Keratinocyte (primary cell): ENCODE results near the gene KSR1.

Experiments used
- CTCF ChIP-seq, 3 experiments: IDR thresholded peaks in 1 of 3; conservative IDR thresholded peaks in 1 of 3; optimal IDR thresholded peaks in 1 of 3; 2 replicates in 2 of 3; 3 replicates in 1 of 3; pipeline versions ENCODE3 to v1.5.1; 2011; ENCODE audit warnings: low read length in 3 of 3, mild to moderate bottlenecking in 3 of 3, moderate library complexity in 2 of 3, control low read depth in 1 of 3, inconsistent platforms in 1 of 3; ENCODE audit not compliant: insufficient read depth in 2 of 3; ENCODE audit errors: extremely low read depth in 1 of 3
- EZH2 ChIP-seq: IDR thresholded peaks from one replicate; pipeline ENCODE4 v1.6.1; 2012; ENCODE audit warnings: inconsistent platforms, mild to moderate bottlenecking, low read length, moderate library complexity

DNA sequence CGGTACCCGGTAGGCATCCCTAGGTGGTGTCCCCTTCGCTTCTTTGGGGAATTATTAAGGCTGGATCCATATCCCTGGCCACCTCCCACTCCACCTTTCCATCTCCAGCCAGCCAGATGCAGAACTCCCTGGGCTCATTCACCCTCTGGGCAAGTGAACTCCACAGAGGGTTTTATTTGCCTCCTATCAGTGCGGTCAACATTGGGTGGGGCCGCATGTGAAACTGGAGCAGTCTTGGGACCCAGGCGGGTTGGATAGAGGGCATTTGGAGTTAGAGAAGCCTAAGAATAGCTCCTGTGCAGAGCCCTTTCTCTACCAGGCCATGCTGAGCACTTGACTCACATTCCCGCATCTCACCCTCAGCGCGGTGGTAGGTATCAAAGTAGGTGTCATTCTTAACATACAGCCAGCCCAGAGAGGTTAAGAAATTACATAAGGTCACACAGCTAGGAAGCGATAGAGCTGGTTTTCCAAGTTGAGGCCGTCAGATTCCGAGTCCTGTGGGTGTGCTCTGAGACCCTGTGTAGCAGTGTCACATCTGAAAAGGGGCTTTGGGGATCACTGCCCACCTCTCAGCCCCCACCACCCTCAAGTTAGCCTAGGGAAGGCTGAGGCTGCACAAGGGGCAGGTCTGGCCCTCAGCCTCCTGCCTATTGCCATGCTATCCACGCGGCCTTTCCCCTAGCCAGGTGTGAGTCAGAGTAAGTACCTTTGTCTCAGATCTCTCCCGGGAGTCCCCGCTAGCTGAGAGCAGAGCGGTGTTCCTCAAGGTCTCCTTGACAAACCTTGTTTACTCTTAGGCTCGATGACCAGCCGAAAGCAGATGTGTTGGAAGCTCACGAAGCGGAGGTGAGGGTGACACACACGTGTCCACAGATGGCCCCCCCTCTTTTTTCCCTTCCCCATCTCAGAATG, 147.9 kb downstream of the KSR1 start:
- TF ChIP-seq CTCF (optimal IDR thresholded peaks at IDR 0.05 in 1 of 3, IDR thresholded peaks at IDR 0.05 in 1 of 3, conservative IDR thresholded peaks at IDR 0.05 in 1 of 3; ENCODE audit: extremely low read depth in 1 of 3, insufficient read depth in 2 of 3, low read length in 3 of 3), result no peak
- no peak for TF ChIP-seq EZH2
